ENCODE results near the gene JAZF1. TPM values are rescaled to one million over a fixed set of nuclear protein-coding genes. Genes with fewer than 3 reads are reported as not detected.

JAZF1 gene
- total RNA-seq, 1 experiment from 2014 or later, result 1.5 TPM

- Histone ChIP-seq H3K27me3 (replicated peaks; ENCODE audit: insufficient read depth, low read depth, low read length, poor library complexity) (peaks cover 20% of the 10 kb centered on the region), H3K4me1 (ENCODE audit: insufficient read depth, low read length, poor library complexity, severe bottlenecking) (no peaks in the 10 kb centered on the region), H3K36me3 (ENCODE audit: insufficient read depth, low read length, poor library complexity, severe bottlenecking) (no peaks in the 10 kb centered on the region), H3K27ac (ENCODE audit: low read depth, low read length, poor library complexity, severe bottlenecking) (no peak overlapping the region), H3K9me3 (ENCODE audit: low read depth, low read length, poor library complexity, severe bottlenecking) (no peaks in the 10 kb centered on the region), H3K4me3 (ENCODE audit: low read depth, low read length, poor library complexity, severe bottlenecking) (no peak overlapping the region)
- intact Hi-C loops (cut with micrococcal nuclease; ENCODE audit: unreplicated experiment), result no loop called here
- no peak for TF ChIP-seq CTCF (conservative IDR thresholded peaks at IDR 0.05; ENCODE audit: low read depth, low read length)
- ChIA-PET CTCF (no interaction called here), POLR2A (ENCODE audit: low non-redundant PET) (no interaction called here)
- no TSS peak for BruUV-seq (replicated peaks)
- no peak for DNase-seq (ENCODE audit: low spot score)
Measured at GRCh38 chr7:27905951-27906350, 274.6 kb downstream of the JAZF1 start.

GRCh38 chr7:27901028-27901760 lies 279.4 kb downstream of the JAZF1 start:
- Histone ChIP-seq H3K36me3 (ENCODE audit: insufficient read depth, low read length, poor library complexity, severe bottlenecking) (no peaks in the 10 kb centered on the region), H3K4me3 (ENCODE audit: low read depth, low read length, poor library complexity, severe bottlenecking) (no peak overlapping the region), H3K27me3 (replicated peaks; ENCODE audit: insufficient read depth, low read depth, low read length, poor library complexity) (peaks cover 7% of the 10 kb centered on the region), H3K4me1 (ENCODE audit: insufficient read depth, low read length, poor library complexity, severe bottlenecking) (no peaks in the 10 kb centered on the region), H3K9me3 (ENCODE audit: low read depth, low read length, poor library complexity, severe bottlenecking) (no peaks in the 10 kb centered on the region), H3K27ac (ENCODE audit: low read depth, low read length, poor library complexity, severe bottlenecking) (no peak overlapping the region)
- POLR2A ChIA-PET (ENCODE audit: low non-redundant PET), result no interaction called here
- intact Hi-C loops (cut with micrococcal nuclease; ENCODE audit: unreplicated experiment), result no loop called here
- TF ChIP-seq CTCF (conservative IDR thresholded peaks at IDR 0.05; ENCODE audit: low read depth, low read length), result no peak
- TF ChIP-seq EZH2 (IDR thresholded peaks at IDR 0.05; ENCODE audit: borderline replicate concordance, low read depth, low read length, poor library complexity, severe bottlenecking), result no peak
- no peak for DNase-seq (ENCODE audit: low spot score)
- CTCF ChIA-PET, result no interaction called here
- no TSS peak for BruUV-seq (replicated peaks)

- CTCF ChIA-PET, result no interaction called here
- intact Hi-C loops (cut with micrococcal nuclease; ENCODE audit: unreplicated experiment), result no loop called here
- BruUV-seq (replicated peaks), result no TSS peak
Measured at GRCh38 chr7:27900006-27900405, 280.6 kb downstream of the JAZF1 start.

More at GRCh38 chr7:27900006-27900405, 280.6 kb downstream of the JAZF1 start:
- Histone ChIP-seq H3K4me3 (ENCODE audit: low read depth, low read length, poor library complexity, severe bottlenecking) (no peak overlapping the region), H3K9me3 (ENCODE audit: low read depth, low read length, poor library complexity, severe bottlenecking) (no peaks in the 10 kb centered on the region), H3K27me3 (replicated peaks; ENCODE audit: insufficient read depth, low read depth, low read length, poor library complexity) (peaks cover 2% of the 10 kb centered on the region), H3K4me1 (ENCODE audit: insufficient read depth, low read length, poor library complexity, severe bottlenecking) (no peaks in the 10 kb centered on the region), H3K36me3 (ENCODE audit: insufficient read depth, low read length, poor library complexity, severe bottlenecking) (no peaks in the 10 kb centered on the region), H3K27ac (ENCODE audit: low read depth, low read length, poor library complexity, severe bottlenecking) (no peak overlapping the region)
- POLR2A ChIA-PET (ENCODE audit: low non-redundant PET), result no interaction called here
- DNase-seq (ENCODE audit: low spot score), result no peak
- TF ChIP-seq EZH2 (IDR thresholded peaks at IDR 0.05; ENCODE audit: borderline replicate concordance, low read depth, low read length, poor library complexity, severe bottlenecking), result no peak
- TF ChIP-seq CTCF (conservative IDR thresholded peaks at IDR 0.05; ENCODE audit: low read depth, low read length), result no peak
